Neuronal stem cell (in vitro differentiated cells): ENCODE data around the gene TLE7.

Source experiments
- DNase-seq: peaks from one replicate; pipeline ENCODE4 v3.0.0-alpha.2; 2013; ENCODE audit warnings: low spot score
- H2AFZ ChIP-seq: one replicate; pipeline ENCODE4 v1.6.1; 2013; ENCODE audit warnings: mild to moderate bottlenecking, low read length, inconsistent platforms
- H2AK5ac ChIP-seq: 2 replicates; pipeline ENCODE4 v1.6.1; 2013; ENCODE audit warnings: low read depth, mild to moderate bottlenecking, inconsistent platforms, low read length, moderate library complexity, mixed read lengths
- H2BK120ac ChIP-seq: 2 replicates; pipeline ENCODE4 v1.6.1; 2013; ENCODE audit warnings: low read depth, mild to moderate bottlenecking, inconsistent platforms, low read length, moderate library complexity, mixed read lengths
- H2BK12ac ChIP-seq: one replicate; pipeline ENCODE4 v1.6.1; 2013; ENCODE audit warnings: low read length, inconsistent platforms
- H2BK15ac ChIP-seq: 2 replicates; pipeline ENCODE4 v1.6.1; 2013; ENCODE audit warnings: mild to moderate bottlenecking, low read length, inconsistent platforms, mixed read lengths
- H2BK5ac ChIP-seq: one replicate; pipeline ENCODE4 v1.6.1; 2013; ENCODE audit warnings: inconsistent platforms, mild to moderate bottlenecking, low read length, moderate library complexity
- H3K14ac ChIP-seq: one replicate; pipeline ENCODE4 v1.6.1; 2013; ENCODE audit warnings: low read length, inconsistent platforms
- H3K18ac ChIP-seq: 2 replicates; pipeline ENCODE4 v1.6.1; 2013; ENCODE audit warnings: low read length, inconsistent platforms
- H3K23ac ChIP-seq: 2 replicates; pipeline ENCODE4 v1.6.1; 2013; ENCODE audit warnings: low read depth, mild to moderate bottlenecking, mixed read lengths, low read length, inconsistent platforms; ENCODE audit not compliant: poor library complexity
- H3K27ac ChIP-seq: replicated peaks from 3 replicates; pipeline ENCODE4 v1.5.1; 2013; ENCODE audit warnings: low read length, inconsistent platforms
- H3K27me3 ChIP-seq, 3 experiments: 2 replicates each; pipeline ENCODE4 v1.6.1; 2013; ENCODE audit warnings: low read length in 3 of 3, mild to moderate bottlenecking in 2 of 3, inconsistent platforms in 1 of 3, low read depth in 1 of 3, mixed read lengths in 1 of 3, moderate library complexity in 1 of 3; ENCODE audit not compliant: control insufficient read depth in 3 of 3, insufficient read depth in 3 of 3
- H3K36me3 ChIP-seq, 2 donors: replicated peaks in 1 of 2; 2 replicates each; pipeline ENCODE4 v1.6.1; 2013; ENCODE audit warnings: low read length in 2 of 2; ENCODE audit not compliant: control insufficient read depth in 2 of 2, insufficient read depth in 2 of 2
- H3K4ac ChIP-seq: 2 replicates; pipeline ENCODE4 v1.6.1; 2013; ENCODE audit warnings: inconsistent platforms, mild to moderate bottlenecking, low read length, moderate library complexity
- H3K4me1 ChIP-seq, 2 donors: 1 replicate in 1 of 2; 2 replicates in 1 of 2; pipeline ENCODE4 v1.6.1; 2013; ENCODE audit warnings: low read length in 2 of 2, low read depth in 1 of 2; ENCODE audit not compliant: control insufficient read depth in 2 of 2, insufficient read depth in 1 of 2
- H3K4me2 ChIP-seq: one replicate; pipeline ENCODE4 v1.6.1; 2013; ENCODE audit warnings: mild to moderate bottlenecking, low read length, inconsistent platforms; ENCODE audit not compliant: insufficient read depth, poor library complexity, severe bottlenecking
- H3K4me3 ChIP-seq, 2 donors: 2 replicates each; pipeline ENCODE4 v1.5.1; 2013; ENCODE audit warnings: low read length in 2 of 2, mild to moderate bottlenecking in 2 of 2, inconsistent platforms in 1 of 2, moderate library complexity in 1 of 2
- H3K79me1 ChIP-seq: one replicate; pipeline ENCODE4 v1.6.1; 2013; ENCODE audit warnings: low read depth, mild to moderate bottlenecking, inconsistent platforms, low read length, moderate library complexity
- H3K9ac ChIP-seq: one replicate; pipeline ENCODE4 v1.6.1; 2013; ENCODE audit warnings: mild to moderate bottlenecking, low read depth, low read length, inconsistent platforms; ENCODE audit not compliant: poor library complexity
- H3K9me3 ChIP-seq, 2 donors: replicated peaks in 1 of 2; 2 replicates each; pipeline versions ENCODE3 to v1.6.1; 2013; ENCODE audit warnings: low read length in 2 of 2, mild to moderate bottlenecking in 2 of 2, inconsistent platforms in 1 of 2, low read depth in 1 of 2, mixed read lengths in 1 of 2, moderate library complexity in 1 of 2; ENCODE audit not compliant: control insufficient read depth in 2 of 2, insufficient read depth in 1 of 2
- H4K8ac ChIP-seq: one replicate; pipeline ENCODE4 v1.6.1; 2013; ENCODE audit warnings: low read depth, mild to moderate bottlenecking, inconsistent platforms, low read length, moderate library complexity
- H4K91ac ChIP-seq: one replicate; pipeline ENCODE4 v1.6.1; 2013; ENCODE audit warnings: low read length, low read depth, mild to moderate bottlenecking, inconsistent platforms; ENCODE audit not compliant: poor library complexity
- WGBS, 2 donors: extraction: QIAGEN DNeasy Blood & Tissue Kit; methylation state at CpG; one replicate each; pipeline ENCODE4 v1.1.7; 2013; ENCODE audit warnings: missing lambda C conversion rate in 2 of 2, mixed read lengths in 1 of 2; ENCODE audit not compliant: insufficient read length in 2 of 2, insufficient replicate concordance in 1 of 2; ENCODE audit errors: extremely low coverage in 2 of 2; 5-methylcytosine and 5-hydroxymethylcytosine counted together

TLE7 gene

GRCh38 chr16:71429581-71429980, 12.3 kb downstream of the TLE7 start:
- no peaks in the 10 kb centered on the region for H3K79me1 ChIP-seq
- no peak overlapping the region for H4K91ac ChIP-seq
- H2BK120ac ChIP-seq = no peak overlapping the region
- H3K27me3 ChIP-seq = peaks cover 0 to 24% (median 6%) of the 10 kb centered on the region in 3 experiments
- no peak overlapping the region for H2AFZ ChIP-seq
- H3K14ac ChIP-seq = no peak overlapping the region
- no peak overlapping the region for H3K27ac ChIP-seq
- H2AK5ac ChIP-seq = no peak overlapping the region
- no peak overlapping the region for H2BK5ac ChIP-seq
- peaks cover 0 to 7% of the 10 kb centered on the region in 2 donors for H3K4me1 ChIP-seq
- H3K9me3 ChIP-seq = no peaks in the 10 kb centered on the region
- no peak overlapping the region for H3K4me3 ChIP-seq
- no peak overlapping the region for H3K4me2 ChIP-seq
- no peaks in the 10 kb centered on the region for H3K36me3 ChIP-seq
- no peak overlapping the region for H3K23ac ChIP-seq
- no peak overlapping the region for H2BK15ac ChIP-seq
- no peak overlapping the region for H3K18ac ChIP-seq
- DNase-seq = no peak
- H4K8ac ChIP-seq = no peak overlapping the region
- no peak overlapping the region for H3K9ac ChIP-seq
- H2BK12ac ChIP-seq = no peak overlapping the region
- H3K4ac ChIP-seq = no peak overlapping the region
- no CpG with 5 or more reads among the region's 3 CpGs for WGBS, 2 donors

DNA sequence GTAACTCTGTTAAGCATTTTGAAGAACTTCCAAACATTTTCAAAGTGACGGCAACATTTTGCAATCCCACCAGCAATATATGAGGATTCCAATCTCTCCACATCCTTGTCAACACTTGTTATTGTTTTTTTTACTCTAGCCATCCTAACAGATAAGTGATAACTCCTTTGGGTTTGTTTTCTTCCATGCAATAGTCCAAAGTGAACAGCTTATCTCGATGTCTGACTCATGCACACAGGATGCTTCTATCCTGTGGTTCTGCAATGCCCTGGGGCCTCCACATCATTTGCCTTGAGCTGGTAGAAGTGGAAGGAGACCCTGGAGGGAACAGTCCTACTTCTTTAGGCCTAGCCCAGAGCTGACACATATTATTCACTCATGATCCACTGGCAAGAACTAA, 13.0 kb downstream of the TLE7 start:
- H3K36me3 ChIP-seq = no peaks in the 10 kb centered on the region
- H2BK5ac ChIP-seq = no peak overlapping the region
- no peaks in the 10 kb centered on the region for H3K9me3 ChIP-seq
- H3K4ac ChIP-seq = no peak overlapping the region
- H3K79me1 ChIP-seq = no peaks in the 10 kb centered on the region
- peaks cover 0 to 7% of the 10 kb centered on the region in 2 donors for H3K4me1 ChIP-seq
- peaks cover 0 to 31% (median 7%) of the 10 kb centered on the region in 3 experiments for H3K27me3 ChIP-seq
- H3K9ac ChIP-seq = no peak overlapping the region
- H2BK12ac ChIP-seq = no peak overlapping the region
- H3K27ac ChIP-seq = no peak overlapping the region
- no peak overlapping the region for H4K91ac ChIP-seq
- H2AFZ ChIP-seq = no peak overlapping the region
- no peak overlapping the region for H2BK120ac ChIP-seq
- no peak overlapping the region for H3K14ac ChIP-seq
- H4K8ac ChIP-seq = no peak overlapping the region
- H2BK15ac ChIP-seq = no peak overlapping the region
- H3K4me2 ChIP-seq = no peak overlapping the region
- no peak overlapping the region for H3K18ac ChIP-seq
- H2AK5ac ChIP-seq = no peak overlapping the region
- DNase-seq = no peak
- no peak overlapping the region for H3K4me3 ChIP-seq
- WGBS, 2 donors = no CpG with 5 or more reads among the region's 2 CpGs
- H3K23ac ChIP-seq = no peak overlapping the region

- H3K27me3 ChIP-seq = peaks cover 0 to 34% (median 7%) of the 10 kb centered on the region in 3 experiments
- no peak overlapping the region for H2BK15ac ChIP-seq
- H2AK5ac ChIP-seq = no peak overlapping the region
- H2AFZ ChIP-seq = no peak overlapping the region
- H3K27ac ChIP-seq = no peak overlapping the region
- no peak overlapping the region for H2BK5ac ChIP-seq
- no peaks in the 10 kb centered on the region for H3K36me3 ChIP-seq
- no peak for DNase-seq
- no peak overlapping the region for H4K8ac ChIP-seq
- H3K23ac ChIP-seq = no peak overlapping the region
- no peaks in the 10 kb centered on the region for H3K79me1 ChIP-seq
- no peak overlapping the region for H2BK120ac ChIP-seq
- H3K4me2 ChIP-seq = no peak overlapping the region
- H3K9ac ChIP-seq = no peak overlapping the region
- no peak overlapping the region for H3K4ac ChIP-seq
- no peak overlapping the region for H3K18ac ChIP-seq
- no peak overlapping the region for H3K14ac ChIP-seq
- H4K91ac ChIP-seq = no peak overlapping the region
- H3K4me3 ChIP-seq = no peak overlapping the region
- H3K4me1 ChIP-seq = peaks cover 0 to 7% of the 10 kb centered on the region in 2 donors
- H3K9me3 ChIP-seq = no peaks in the 10 kb centered on the region
- no peak overlapping the region for H2BK12ac ChIP-seq
These were observed 13.5 kb downstream of the TLE7 start for GRCh38 chr16:71428385-71428784.

DNA sequence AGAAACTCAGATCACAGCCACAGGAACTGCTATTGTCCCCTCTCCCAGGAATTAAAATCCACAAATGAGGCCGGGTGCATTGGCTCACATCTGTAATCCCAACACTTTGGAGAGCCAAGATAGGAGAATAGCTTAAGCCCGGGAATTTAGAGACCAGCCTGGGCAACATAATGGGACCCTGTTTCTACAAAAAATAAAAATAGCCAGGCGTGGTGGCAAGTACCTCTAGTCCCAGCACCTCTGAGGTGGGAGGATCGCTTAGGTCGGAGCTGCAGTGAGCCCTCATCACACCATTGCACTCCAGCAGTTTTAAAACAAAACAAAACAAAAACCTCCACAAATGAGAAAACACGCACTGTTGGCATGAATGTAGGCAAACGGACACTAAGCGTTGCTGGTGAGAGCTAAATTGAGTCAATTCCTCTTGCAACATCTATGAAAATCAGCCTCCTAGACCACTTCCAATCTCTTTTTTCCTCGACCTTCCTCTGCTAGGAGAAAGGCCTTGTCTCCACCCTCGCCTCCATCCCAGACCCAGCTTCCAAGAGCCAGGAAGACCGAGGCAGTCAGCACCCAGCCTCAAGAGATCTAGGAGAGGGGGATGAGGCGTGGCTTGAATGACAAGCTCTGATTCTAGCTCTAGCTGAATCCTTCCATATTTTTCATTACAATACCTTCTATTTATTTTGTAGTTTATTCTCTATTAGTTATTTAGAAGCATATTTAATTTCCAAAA, 14.8 kb downstream of the TLE7 start:
- no peak overlapping the region for H2BK15ac ChIP-seq
- no peaks in the 10 kb centered on the region for H3K36me3 ChIP-seq
- H3K4me2 ChIP-seq = no peak overlapping the region
- H2BK120ac ChIP-seq = no peak overlapping the region
- no peaks in the 10 kb centered on the region for H3K9me3 ChIP-seq
- no peak overlapping the region for H2AFZ ChIP-seq
- whole genome bisulfite sequencing, 2 donors = no CpG with 5 or more reads among the region's 12 CpGs
- H4K91ac ChIP-seq = no peak overlapping the region
- H2BK12ac ChIP-seq = no peak overlapping the region
- no peak overlapping the region for H3K27ac ChIP-seq
- DNase-seq = no peak
- no peak overlapping the region for H4K8ac ChIP-seq
- no peak overlapping the region for H3K23ac ChIP-seq
- no peak overlapping the region for H2BK5ac ChIP-seq
- peaks cover 0 to 7% of the 10 kb centered on the region in 2 donors for H3K4me1 ChIP-seq
- no peak overlapping the region for H3K14ac ChIP-seq
- no peaks in the 10 kb centered on the region for H3K79me1 ChIP-seq
- H3K4me3 ChIP-seq = peak overlapping the region; percentile 27 to 61
- H3K4ac ChIP-seq = no peak overlapping the region
- H3K18ac ChIP-seq = no peak overlapping the region
- H2AK5ac ChIP-seq = no peak overlapping the region
- peaks cover 0 to 39% (median 5%) of the 10 kb centered on the region in 3 experiments for H3K27me3 ChIP-seq
- no peak overlapping the region for H3K9ac ChIP-seq
